Measurements from ENCODE around the gene MICAL2. TPM values are rescaled to one million over a fixed set of nuclear protein-coding genes. Genes with fewer than 3 reads are reported as not detected.

MICAL2 gene
- total and polyA plus RNA-seq, 12 donors, result 8.4 to 80.5 (median 34.1) TPM

DNA sequence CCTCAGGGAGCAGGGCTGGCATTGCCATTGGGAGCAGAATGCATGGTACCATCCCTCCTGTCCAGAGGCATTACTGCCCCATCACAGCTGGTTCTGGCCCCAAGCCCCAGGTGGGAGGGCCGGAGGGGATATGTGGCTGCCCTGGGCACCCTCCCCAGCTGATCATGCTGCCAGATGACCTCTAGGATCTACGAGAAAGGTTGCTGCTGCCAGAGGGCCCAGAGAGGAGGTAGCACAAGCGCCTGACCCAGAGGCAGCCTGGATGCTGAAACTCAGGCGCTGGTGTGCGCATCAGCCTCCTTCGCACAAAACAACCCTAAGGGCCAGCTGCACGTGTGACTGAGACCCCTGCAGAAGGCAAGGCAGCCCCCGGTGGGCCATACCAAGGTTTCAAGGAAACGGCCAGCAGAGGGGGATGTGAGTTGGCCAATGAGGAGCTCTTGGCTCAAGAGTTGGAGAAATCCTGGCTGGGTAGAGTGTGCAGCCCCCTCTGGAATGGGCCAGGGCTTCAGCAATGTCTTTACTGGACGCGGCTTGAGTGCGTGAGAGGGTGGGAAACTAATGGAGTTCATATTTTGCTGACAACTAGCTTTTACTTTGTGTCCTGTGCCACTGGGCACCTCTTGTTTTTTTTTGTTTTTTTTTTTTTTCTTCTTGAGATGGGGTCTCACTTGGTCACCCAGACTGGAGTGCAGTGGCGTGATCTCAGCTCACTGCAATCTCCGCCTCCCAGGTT is 178.7 kb downstream of the MICAL2 start:
- intact Hi-C loops (cut with DNase I), result loop anchor here in 1 of 2 donors (5.0 kb wide), 1 partner anchor 318 kb away; no protein-coding TSS in a partner anchor
- Histone ChIP-seq H3K9me3 (replicated peaks in 1 of 3) (no peaks in the 10 kb centered on the region), H3K4me3 (no peak overlapping the region), H3K4me1 (replicated peaks in 1 of 2) (peaks cover 8 to 12% of the 10 kb centered on the region in 2 donors), H3K27me3 (no peaks in the 10 kb centered on the region), H3K36me3 (replicated peaks in 1 of 2) (no peaks in the 10 kb centered on the region), H3K27ac (peak overlapping the region in 1 of 5 donors; percentile 92)
- TF ChIP-seq, protein P1, sequence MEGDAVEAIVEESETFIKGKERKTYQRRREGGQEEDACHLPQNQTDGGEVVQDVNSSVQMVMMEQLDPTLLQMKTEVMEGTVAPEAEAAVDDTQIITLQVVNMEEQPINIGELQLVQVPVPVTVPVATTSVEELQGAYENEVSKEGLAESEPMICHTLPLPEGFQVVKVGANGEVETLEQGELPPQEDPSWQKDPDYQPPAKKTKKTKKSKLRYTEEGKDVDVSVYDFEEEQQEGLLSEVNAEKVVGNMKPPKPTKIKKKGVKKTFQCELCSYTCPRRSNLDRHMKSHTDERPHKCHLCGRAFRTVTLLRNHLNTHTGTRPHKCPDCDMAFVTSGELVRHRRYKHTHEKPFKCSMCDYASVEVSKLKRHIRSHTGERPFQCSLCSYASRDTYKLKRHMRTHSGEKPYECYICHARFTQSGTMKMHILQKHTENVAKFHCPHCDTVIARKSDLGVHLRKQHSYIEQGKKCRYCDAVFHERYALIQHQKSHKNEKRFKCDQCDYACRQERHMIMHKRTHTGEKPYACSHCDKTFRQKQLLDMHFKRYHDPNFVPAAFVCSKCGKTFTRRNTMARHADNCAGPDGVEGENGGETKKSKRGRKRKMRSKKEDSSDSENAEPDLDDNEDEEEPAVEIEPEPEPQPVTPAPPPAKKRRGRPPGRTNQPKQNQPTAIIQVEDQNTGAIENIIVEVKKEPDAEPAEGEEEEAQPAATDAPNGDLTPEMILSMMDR (IDR thresholded peaks at IDR 0.05), result peak in 1 of 6 experiments; percentile 8
- TF ChIP-seq POLR2A (IDR thresholded peaks at IDR 0.05), result no peak
- DNase-seq, result no peak
- WGBS, 4 donors, result 89 to 95% (median 91%) methylated on average over 12 to 14 of the region's 14 CpGs

DNA sequence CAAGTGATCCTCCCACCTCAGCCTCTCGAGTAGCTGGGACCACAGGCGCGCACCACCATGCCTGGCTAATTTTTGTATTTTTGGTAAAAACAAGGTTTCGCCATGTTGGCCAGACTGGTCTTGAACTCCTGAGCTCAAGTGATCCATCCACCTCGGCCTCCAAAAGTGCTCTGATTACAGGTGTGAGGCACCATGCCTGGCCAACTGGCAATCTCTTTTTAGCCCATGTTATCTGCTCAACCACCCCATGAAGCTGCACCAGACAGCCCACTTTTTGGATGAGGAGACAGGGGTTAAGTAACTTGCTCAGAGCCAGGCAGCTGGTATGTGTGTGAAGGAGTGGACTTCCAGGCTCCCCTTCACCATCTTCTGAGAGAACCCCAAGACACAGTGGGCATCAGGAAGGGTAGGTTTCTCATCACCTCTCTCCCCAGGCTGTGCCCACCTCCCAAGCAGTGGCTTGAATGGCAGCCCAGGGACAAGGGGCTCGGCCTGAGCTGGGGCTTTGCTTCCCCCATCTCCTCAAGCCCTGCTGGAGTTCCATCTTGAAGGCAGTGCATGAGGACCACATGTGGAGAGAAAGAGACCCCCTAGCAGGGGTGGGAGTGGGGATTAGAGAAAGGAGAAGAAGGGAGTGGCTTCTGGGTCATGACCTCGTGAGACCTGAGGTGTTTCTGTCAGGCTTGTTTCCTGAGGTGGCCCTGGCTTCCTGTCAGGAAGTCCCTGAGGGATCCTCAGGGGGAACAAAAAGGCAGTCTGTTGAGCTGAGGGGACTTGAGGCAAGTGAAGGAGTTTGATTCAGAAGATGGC is 179.5 kb downstream of the MICAL2 start:
- 88 to 94% (median 91%) methylated on average over 6 to 7 of the region's 7 CpGs for WGBS, 4 donors
- intact Hi-C loops (cut with DNase I), result loop anchor here in 1 of 2 donors (5.0 kb wide), 1 partner anchor 317 kb away; no protein-coding TSS in a partner anchor

DNA sequence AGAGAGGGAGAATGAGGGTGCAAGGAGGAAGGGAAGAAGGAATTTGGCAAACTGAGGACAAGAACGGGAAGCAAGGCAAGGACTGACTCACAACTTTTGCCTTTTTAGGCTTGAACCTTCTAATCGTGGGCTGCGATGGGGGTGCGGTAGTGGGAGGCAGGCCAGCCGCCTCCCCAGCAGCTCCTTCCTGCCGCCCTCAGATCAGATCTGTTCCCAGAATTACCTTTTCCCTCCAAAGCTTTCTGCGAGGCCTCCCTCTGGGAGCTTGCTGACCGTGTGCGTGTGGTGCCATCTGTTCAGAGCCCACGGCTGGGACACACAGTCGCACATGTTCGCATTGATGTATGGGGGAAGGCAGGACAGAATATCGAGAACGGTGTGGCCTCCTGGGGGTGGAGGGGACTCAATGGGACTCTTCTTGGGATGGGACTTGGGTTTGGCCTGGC is 180.1 kb downstream of the MICAL2 start:
- Histone ChIP-seq H3K27me3 (no peaks in the 10 kb centered on the region), H3K9me3 (replicated peaks in 1 of 3) (no peaks in the 10 kb centered on the region), H3K36me3 (replicated peaks in 1 of 2) (no peaks in the 10 kb centered on the region), H3K4me1 (replicated peaks in 1 of 2) (peaks cover 8 to 12% of the 10 kb centered on the region in 2 donors), H3K27ac (no peak overlapping the region), H3K4me3 (no peak overlapping the region)
- no peak for DNase-seq
- 86 to 91% (median 91%) methylated on average over 10 to 14 of the region's 14 CpGs for WGBS, 4 donors
- intact Hi-C loops (cut with DNase I), result no loop called here
- no peak for TF ChIP-seq POLR2A (IDR thresholded peaks at IDR 0.05)
- TF ChIP-seq, protein P1 (IDR thresholded peaks at IDR 0.05), result no peak

More for the DNA sequence above, 179.5 kb downstream of the MICAL2 start:
- Histone ChIP-seq H3K4me3 (no peak overlapping the region), H3K27me3 (no peaks in the 10 kb centered on the region), H3K4me1 (replicated peaks in 1 of 2) (peaks cover 8 to 12% of the 10 kb centered on the region in 2 donors), H3K27ac (no peak overlapping the region), H3K36me3 (replicated peaks in 1 of 2) (no peaks in the 10 kb centered on the region), H3K9me3 (replicated peaks in 1 of 3) (no peaks in the 10 kb centered on the region)
- no peak for DNase-seq
- TF ChIP-seq, protein P1 (IDR thresholded peaks at IDR 0.05), result no peak
- TF ChIP-seq POLR2A (IDR thresholded peaks at IDR 0.05), result no peak

DNA sequence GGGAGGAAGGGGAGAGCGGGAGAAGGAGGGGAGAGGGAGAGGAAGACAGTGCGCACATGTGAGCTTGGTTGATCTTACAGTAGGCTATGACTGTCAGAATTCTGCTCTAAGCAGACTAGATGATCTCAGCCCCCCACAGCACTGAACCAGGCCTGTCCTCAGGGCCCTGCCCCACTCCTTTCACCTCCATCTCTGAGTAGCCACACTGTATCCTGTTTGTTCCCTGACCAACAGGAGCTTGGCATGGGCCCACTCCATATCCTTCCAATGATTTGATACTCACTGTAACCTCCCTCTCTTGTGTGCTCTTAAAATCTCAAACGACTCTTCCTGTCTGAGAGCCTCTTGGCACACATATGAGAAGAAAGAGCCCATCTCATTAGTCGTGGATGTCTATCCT is 180.9 kb downstream of the MICAL2 start:
- Histone ChIP-seq H3K27me3 (no peaks in the 10 kb centered on the region), H3K27ac (no peak overlapping the region), H3K4me3 (no peak overlapping the region), H3K4me1 (replicated peaks in 1 of 2) (peaks cover 8 to 12% of the 10 kb centered on the region in 2 donors), H3K9me3 (replicated peaks in 1 of 3) (no peaks in the 10 kb centered on the region), H3K36me3 (replicated peaks in 1 of 2) (no peaks in the 10 kb centered on the region)
- DNase-seq, result no peak
- TF ChIP-seq, protein P1 (IDR thresholded peaks at IDR 0.05), result no peak
- TF ChIP-seq POLR2A (IDR thresholded peaks at IDR 0.05), result no peak
- 75 to 85% (median 80%) methylated on average over 4 of the region's 4 CpGs for WGBS, 4 donors
- intact Hi-C loops (cut with DNase I), result no loop called here
